Stimulated activated CD4-positive, alpha-beta T cell treated with anti-CD3 and anti-CD28 coated beads, Interleukin-1b, Interleukin-23, amount 100 ng/mL, for 24 hours (primary cell): ENCODE measurements around the gene TXNRD3.

Experiments used
- DNase-seq, 4 experiments: peaks; one replicate each; pipeline ENCODE4 v3.0.0-alpha.2; 2020; ENCODE audit warnings: low read depth in 4 of 4, low spot score in 1 of 4

The TXNRD3 gene

GRCh38 chr3:126672340-126672739 lies 17.4 kb upstream of the TXNRD3 start:
- no peak for DNase-seq

GRCh38 chr3:126671521-126671920 lies 16.6 kb upstream of the TXNRD3 start:
- DNase-seq: no peak

GRCh38 chr3:126668450-126669401 lies 13.8 kb upstream of the TXNRD3 start:
- DNase-seq: no peak

GRCh38 chr3:126667631-126668449 lies 12.9 kb upstream of the TXNRD3 start:
- no peak for DNase-seq

GRCh38 chr3:126666658-126667528 lies 12.0 kb upstream of the TXNRD3 start:
- DNase-seq: no peak

- DNase-seq: no peak
Measured at GRCh38 chr3:126665959-126666657, 11.2 kb upstream of the TXNRD3 start.

GRCh38 chr3:126665221-126665936 lies 10.5 kb upstream of the TXNRD3 start:
- no peak for DNase-seq

GRCh38 chr3:126664591-126665214 lies 9.8 kb upstream of the TXNRD3 start:
- DNase-seq: no peak

- DNase-seq: no peak
Measured at GRCh38 chr3:126663750-126664149, 8.8 kb upstream of the TXNRD3 start.

- no peak for DNase-seq
Measured at GRCh38 chr3:126663257-126663656, 8.3 kb upstream of the TXNRD3 start.

- DNase-seq: no peak
Measured at GRCh38 chr3:126661532-126662364, 6.8 kb upstream of the TXNRD3 start.

GRCh38 chr3:126659915-126660886 lies 5.3 kb upstream of the TXNRD3 start:
- DNase-seq: no peak

GRCh38 chr3:126658584-126658983 lies 3.7 kb upstream of the TXNRD3 start:
- DNase-seq: no peak

GRCh38 chr3:126657901-126658300 lies 3.0 kb upstream of the TXNRD3 start:
- DNase-seq: no peak

GRCh38 chr3:126656371-126657134 lies 1.6 kb upstream of the TXNRD3 start:
- DNase-seq: no peak

GRCh38 chr3:126655887-126656286 lies 963 bp upstream of the TXNRD3 start:
- no peak for DNase-seq
